GM19395 (cell line): ENCODE data around the gene NUTM2F.
"Not testable (repeated sequence)": the region's sequence is repeated elsewhere in the genome, so short reads cannot be mapped to it uniquely, and the experiment has no call there.

Source experiments
- ATAC-seq: cut with Tn5 transposase; IDR thresholded peaks from one replicate; pipeline ENCODE4 v1.9.1; 2021; ENCODE audit warnings: mild to moderate bottlenecking, moderate library complexity; ENCODE audit not compliant: unreplicated experiment

Gene NUTM2F

DNA sequence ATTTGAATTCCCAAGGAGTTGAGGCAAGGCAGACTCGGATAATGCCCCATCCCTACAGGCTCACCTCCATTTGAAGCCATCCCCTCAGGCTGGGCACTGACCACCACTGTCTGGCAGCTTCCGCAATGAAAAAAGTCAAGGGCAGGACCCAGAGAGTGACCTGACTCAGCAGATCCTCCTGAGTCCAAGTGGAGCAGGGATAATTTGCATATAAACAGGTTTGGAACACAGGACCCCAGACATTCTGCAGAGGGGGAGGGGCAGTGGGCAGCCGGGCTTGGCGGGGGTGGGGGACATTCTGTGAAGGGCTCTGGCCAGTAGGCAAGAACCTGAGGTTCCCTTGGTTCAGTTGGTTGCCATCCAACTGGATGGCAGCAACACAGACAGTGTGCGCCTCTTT, at the start of gene NUTM2F:
TSS of gene NUTM2F (minus strand) at position 101 of the 400 bp plus-strand sequence. CDS start at position 80, 21 bp downstream.
- ATAC-seq = not testable (repeated sequence)

DNA sequence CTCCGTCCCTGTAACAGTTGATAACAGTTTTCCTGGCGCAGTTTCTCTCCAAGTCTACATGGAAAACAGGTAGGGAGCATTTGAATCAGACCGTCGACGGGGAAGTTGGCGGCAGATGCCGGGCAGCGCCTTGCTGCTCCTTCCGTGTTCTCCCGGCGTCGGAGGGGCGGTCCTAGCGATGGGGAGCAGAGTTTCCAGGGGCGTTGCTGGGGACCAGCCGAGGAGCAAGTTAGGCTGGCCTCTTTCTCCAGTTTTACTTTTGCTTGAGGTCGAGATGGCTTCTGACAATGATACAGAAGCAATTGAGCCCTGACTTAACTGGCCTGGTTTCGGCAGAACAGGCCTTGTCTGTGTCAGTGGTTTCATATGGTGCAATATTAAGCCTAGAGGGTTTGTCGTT, 46.8 kb upstream of the NUTM2F start:
- ATAC-seq = peak; percentile 64

DNA sequence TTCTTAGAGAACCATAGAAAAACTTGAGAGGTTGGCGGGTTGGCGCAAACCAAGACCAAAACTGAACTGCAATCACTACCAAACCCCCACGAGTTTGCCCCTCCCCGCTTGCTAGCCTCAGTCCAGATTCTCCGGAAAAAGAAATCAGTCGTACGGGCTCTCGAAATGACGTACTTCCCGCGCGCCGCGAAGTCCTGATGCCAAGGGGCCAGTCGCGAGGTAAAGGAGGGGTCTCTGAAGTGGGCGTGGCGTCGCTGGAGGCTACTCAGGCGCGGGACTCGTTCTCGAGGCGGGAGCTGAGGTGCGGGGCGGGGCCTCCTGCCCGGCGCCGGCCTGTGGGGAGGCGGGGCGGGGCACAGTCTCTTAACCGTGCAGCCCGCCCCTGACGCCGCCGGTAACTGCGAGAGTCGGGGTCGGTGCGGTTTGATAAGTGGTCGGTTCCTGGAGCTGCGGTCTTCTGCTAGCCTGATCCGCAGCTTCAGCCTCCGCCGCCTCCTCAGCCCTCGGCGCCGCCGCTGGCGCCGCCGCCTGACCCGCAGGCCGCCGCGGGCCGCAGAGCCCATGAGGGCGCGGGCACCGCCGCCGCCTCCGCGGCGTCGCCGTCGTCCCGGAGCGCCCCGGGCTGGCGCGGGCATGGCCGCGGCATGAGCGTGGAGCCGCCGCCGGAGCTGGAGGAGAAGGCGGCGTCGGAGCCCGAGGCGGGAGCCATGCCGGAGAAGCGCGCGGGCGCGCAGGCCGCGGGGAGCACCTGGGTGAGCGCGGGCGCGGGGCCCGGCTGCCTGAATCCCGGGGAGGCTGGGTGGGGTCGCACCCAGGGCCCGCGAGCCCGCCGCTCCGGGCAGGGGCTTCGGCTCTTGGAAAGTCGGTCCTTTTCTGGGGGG, 46.0 kb upstream of the NUTM2F start:
- peak; percentile 90 for ATAC-seq

DNA sequence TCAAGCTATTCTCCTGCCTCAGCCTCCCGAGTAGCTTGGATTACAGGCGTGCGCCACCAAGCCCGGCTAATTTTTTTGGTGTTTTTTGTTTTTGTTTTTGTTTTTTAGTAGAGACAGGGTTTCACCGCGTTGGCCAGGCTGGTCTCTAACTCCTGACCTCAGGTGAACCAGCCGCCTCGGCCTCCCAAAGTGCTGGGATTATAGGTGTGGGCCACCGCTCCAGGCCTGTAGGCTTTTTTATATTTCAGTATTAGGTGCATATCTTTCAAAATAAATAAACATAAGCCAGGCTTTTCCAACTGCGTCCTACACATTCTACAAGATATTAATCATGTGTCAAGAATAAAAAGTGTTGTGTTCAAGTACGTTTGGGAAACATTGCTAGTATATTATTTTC, 45.3 kb upstream of the NUTM2F start:
- ATAC-seq = not testable (repeated sequence)

DNA sequence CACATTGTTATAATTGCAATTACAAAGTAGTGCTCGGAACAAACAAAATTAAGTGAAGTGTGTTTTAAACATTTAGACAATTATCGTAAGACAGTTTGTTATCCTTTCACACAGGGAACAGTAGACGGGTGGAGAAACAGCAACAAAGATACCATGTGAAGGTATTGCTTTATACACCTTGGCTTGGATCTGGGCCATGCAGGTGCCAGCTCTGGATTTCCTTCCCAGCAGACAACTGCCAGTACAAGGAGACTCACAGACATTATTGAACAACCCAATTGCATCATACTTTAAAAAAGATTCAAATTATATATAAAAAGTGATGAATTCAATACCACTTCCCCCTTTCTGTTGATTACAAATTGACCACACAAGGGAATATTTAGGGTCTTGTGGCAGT, 41.8 kb upstream of the NUTM2F start:
- ATAC-seq = not testable (repeated sequence)

GRCh38 chr9:94364093-94364614, 35.7 kb upstream of the NUTM2F start:
- ATAC-seq = not testable (repeated sequence)

DNA sequence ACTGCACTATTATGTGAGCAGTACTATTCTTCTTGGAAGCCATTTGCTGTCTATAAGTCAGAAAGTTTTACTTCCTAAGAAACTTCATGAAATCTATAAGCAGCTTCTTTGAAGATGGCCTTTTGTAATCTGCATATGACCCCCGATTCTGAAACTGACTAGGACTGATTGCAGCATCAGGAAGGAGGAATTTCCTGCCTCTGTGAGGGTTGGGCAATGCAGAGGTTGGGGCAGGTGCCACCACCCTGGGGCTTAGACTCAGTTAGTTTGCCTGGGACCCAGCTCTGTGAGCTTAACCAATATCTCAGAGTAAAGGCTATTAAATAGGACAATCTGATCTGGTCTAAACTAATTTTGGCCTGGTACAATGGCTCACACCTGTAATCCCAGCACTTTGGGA, 28.7 kb upstream of the NUTM2F start:
- ATAC-seq = not testable (repeated sequence)

GRCh38 chr9:94351901-94352723, 23.7 kb upstream of the NUTM2F start:
- not testable (repeated sequence) for ATAC-seq

DNA sequence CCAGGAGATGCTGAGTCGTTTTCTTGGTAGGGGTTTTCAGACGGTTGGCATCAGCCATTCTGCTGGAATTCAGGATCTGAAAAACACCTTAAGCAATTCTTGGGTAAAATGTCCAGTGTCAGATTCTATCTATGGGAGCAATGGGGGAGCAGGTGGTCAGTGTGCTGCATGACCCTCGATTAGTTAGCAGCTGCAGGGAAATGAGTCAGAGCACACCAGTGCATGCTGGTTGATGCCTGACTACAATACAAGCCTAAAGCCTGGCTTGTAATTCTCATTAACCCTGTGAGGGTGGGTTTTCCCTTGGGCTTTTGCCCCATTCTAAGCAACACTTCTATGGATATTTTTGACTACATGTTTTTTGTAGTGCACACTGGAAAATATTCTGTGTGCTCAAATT, 20.3 kb upstream of the NUTM2F start:
- ATAC-seq = not testable (repeated sequence)

GRCh38 chr9:94347451-94347850, 19.0 kb upstream of the NUTM2F start:
- ATAC-seq = not testable (repeated sequence)

DNA sequence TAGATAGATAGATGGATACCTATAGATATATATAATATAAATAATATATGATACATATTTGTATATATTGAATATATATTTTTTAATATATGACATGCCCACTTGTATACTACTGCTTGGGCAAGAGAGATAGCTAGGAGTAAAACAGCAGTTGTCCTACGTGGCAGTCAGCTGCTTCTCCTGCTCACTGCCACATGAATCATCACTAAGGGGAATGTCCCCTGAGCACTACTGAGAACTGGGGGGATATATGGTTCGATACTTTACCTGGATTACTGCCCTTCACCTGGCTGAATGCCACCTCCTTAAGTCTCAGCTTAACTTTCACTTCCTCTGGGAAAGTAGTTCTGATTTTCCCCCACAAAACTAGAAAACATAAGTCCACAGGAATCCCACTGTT, 13.3 kb upstream of the NUTM2F start:
- not testable (repeated sequence) for ATAC-seq

GRCh38 chr9:94340750-94341149, 12.3 kb upstream of the NUTM2F start:
- not testable (repeated sequence) for ATAC-seq

DNA sequence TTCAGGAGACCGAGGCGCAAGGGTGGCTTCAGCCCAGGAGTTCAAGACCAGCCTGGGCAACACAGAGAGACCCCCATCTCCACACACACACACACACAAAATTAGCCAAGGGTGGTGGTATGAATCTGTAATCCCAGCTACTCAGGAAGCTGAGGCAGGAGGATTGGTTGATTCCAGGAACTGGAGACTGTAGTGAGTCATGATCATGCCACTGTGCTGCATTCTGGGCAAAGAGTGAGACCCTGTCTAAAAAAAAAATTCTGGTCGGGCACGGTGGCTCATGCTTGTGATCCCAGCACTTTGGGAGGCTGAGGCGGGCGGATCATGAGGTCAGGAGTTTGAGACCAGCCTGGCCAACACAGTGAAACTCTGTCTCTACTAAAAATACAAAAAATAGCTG, 11.2 kb upstream of the NUTM2F start:
- not testable (repeated sequence) for ATAC-seq

- ATAC-seq = not testable (repeated sequence)
Measured at GRCh38 chr9:94338723-94339122, 10.3 kb upstream of the NUTM2F start.

DNA sequence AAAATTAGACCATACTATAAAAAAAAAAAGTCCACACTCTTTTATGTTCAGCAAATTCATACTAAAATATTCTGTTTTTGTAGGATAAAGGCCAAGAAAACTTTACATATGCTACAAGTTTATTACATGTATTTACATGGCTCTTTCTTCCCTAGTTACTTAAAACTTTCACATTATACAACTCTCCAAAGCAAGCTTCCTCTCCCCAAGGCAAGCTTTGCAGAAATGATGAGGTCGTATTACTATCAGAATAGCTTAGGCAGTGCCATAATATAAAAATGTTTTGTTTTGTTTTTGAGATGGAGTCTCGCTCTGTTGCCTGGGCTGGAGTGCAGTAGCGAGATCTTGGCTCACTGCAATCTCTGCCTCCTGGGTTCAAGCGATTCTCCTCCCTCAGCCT, 8.0 kb upstream of the NUTM2F start:
- not testable (repeated sequence) for ATAC-seq

GRCh38 chr9:94325583-94325982, 2.9 kb downstream of the NUTM2F start:
- not testable (repeated sequence) for ATAC-seq

DNA sequence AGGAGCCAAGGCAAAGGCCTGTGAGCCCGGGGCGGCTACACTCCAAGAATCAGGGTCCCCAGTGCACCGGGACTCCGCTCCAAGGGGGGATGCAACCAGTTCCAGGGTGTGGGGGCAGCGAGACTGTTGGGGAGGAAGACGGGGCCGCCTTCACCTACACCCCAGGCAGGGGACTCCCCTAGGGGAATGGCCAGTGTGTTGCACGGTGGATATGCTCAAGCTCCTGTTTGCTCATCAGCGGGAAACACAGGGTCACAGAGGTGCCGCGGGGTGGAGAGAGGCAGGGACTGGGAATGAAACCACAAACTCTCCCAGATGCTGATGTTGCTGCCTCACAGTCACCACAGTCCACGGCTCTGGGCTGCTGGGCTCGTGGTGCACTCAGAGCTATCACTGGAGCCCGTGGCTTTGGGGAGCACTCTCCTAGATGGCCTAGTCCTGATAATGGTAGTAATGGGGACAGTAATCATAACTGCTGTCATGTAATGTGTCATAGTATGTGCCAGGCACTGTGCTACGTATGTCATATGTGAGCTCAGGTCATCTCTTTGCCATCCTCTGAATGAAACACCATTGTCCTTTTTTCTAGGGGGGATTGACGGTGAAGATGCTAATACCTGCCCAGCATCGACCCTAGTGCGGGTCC, 5.2 kb downstream of the NUTM2F start:
- not testable (repeated sequence) for ATAC-seq

DNA sequence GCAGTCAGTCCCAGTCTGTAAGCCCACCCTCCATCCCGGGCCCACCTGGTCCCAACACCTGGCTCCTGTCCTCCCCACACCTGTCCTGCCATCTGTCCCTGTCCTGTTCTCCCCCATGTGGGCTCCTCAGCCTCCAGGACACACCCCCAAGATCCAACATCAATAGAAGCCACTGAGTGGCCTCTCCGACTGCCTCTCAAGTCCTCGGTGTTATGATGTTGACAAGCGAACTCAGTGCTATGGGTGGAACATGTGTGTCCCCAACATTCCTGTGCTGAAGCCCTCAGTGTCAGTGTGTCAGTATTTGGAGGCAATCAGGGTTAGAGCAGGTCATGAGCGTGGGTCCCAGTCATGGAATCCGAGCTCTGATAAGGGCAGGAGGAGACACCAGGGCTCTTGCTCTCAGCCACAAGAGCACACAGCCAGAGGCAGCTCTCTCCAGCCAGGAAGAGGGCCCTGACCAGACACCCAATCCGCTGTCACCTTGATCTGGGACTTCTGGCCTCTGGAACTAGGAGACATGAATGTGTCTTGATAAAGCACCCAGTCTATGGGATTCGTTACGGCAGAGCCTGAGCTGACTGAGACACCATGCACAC, 6.0 kb downstream of the NUTM2F start:
- not testable (repeated sequence) for ATAC-seq

DNA sequence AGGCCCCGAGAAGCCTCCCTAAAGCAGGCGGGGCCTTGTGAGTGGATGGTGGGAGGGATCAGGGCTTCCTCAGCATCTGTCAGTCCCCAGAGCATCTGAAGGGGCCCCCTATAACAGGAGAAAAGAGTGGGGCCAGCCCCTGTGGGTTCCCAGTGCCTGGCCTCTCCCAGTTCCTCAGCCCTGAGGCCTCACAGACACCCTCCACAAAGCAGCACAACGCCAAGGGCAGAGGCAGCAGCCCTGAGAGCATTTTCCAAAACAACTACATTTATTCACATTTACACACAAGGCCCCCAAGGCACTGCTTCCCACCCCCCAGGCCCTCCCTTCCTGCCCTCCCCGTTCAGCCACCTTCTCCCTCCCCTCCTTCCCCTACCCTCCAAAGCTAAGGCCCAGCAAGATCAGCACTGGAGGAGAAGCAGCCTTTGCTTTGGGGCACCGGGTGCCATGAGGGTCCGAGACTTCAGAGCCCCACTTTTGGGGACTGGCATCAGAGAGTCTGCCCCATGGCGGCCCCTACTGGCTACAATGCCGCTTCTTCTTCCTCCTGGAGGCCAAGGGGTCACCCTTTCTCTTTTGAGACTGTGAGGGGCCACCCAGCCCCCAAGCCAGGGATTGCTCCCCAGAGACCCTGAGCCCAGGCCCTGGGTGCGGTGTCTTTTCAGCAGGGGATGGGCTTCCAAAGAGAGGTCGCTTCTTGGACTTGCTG, 10.3 kb downstream of the NUTM2F start:
- not testable (repeated sequence) for ATAC-seq

- ATAC-seq = peak; percentile 80
Measured at GRCh38 chr9:94316236-94316635, 12.2 kb downstream of the NUTM2F start.
